HL-60 (cell line): Measurements from ENCODE around the gene MIS18A.

Source experiments
- DNase-seq, 2 experiments: peaks; one replicate each; pipeline ENCODE4 v3.0.0-alpha.2; 2010 to 2020; ENCODE audit warnings: low read depth in 1 of 2, low spot score in 1 of 2
- H3K27ac ChIP-seq: fragments of 250-450 bp; sonication (Bioruptor Pico); replicated peaks from 2 replicates; pipeline ENCODE4 v1.5.1; 2020; ENCODE audit warnings: mild to moderate bottlenecking, moderate library complexity
- H3K27me3 ChIP-seq: fragments of 250-450 bp; sonication (Bioruptor Pico); 2 replicates; pipeline ENCODE4 v1.5.1; 2021; ENCODE audit warnings: mild to moderate bottlenecking, moderate library complexity; ENCODE audit not compliant: insufficient read depth, poor library complexity, severe bottlenecking
- H3K4me3 ChIP-seq: replicated peaks from 2 replicates; pipeline ENCODE4 v1.5.1; 2011; ENCODE audit warnings: mild to moderate bottlenecking, control low read depth, low read length; ENCODE audit not compliant: insufficient read depth
- CTCF ChIP-seq: IDR thresholded peaks from one replicate; pipeline ENCODE4 v1.5.1; 2011; ENCODE audit warnings: low read length, control low read depth, inconsistent platforms; ENCODE audit not compliant: insufficient read depth
- GABPA ChIP-seq: IDR thresholded peaks from 2 replicates; pipeline ENCODE4 v1.6.1; 2012; ENCODE audit warnings: low read depth
- POLR2AphosphoS5 ChIP-seq: IDR thresholded peaks from 2 replicates; pipeline ENCODE4 v1.6.1; 2012; ENCODE audit warnings: low read depth
- SPI1 ChIP-seq: IDR thresholded peaks from 2 replicates; pipeline ENCODE4 v1.6.1; 2012; ENCODE audit warnings: low read depth, mild to moderate bottlenecking, borderline replicate concordance
- TF ChIP-seq, protein P1 (sequence below): IDR thresholded peaks from 2 replicates; pipeline ENCODE4 v1.6.1; 2012; ENCODE audit warnings: low read depth; ENCODE audit not compliant: insufficient replicate concordance

The MIS18A gene

DNA sequence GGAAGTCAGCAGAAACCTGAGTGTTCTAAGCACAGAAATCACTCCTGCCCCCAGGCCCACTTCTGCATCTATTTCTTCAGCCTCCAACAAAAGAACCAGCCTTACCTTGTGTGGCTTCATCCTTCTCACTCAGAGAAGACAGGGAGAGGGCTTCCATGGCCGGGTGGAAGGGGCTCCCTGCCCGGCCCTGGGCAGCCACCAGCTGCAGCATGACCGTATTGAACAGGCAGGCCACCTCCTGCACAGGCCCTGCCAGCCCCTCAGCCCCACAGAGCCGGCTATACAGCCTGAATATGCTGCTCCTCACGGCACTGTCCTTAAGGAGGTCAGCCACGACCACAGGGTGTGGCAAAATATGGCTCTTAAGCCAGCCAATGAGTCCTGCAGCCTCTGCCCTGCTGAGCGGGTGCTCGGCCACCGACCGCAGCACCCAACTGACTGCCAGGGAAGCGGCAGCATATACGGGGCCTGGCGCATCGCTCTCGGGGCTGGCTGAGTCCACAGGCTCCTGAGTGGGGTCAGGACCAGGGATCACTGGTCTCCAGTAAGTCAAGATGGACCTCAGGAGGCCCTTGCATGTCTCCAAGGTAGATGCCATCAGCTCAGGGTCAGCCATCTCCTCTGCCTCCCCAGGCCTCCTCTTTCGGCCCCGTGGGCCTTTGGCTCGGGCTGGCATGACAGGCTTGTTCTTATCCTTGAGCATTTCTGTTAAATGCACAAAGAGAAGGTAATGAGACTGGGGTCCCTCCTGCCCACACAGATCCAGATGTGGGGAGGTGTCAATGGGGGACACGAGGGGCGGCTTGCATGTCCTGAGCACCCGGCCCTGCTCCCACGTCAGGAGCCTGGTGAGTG, 37.7 kb upstream of the MIS18A start:
- TF ChIP-seq CTCF (no peak), POLR2AphosphoS5 (no peak), SPI1 (no peak), GABPA (no peak)
- TF ChIP-seq, protein P1, sequence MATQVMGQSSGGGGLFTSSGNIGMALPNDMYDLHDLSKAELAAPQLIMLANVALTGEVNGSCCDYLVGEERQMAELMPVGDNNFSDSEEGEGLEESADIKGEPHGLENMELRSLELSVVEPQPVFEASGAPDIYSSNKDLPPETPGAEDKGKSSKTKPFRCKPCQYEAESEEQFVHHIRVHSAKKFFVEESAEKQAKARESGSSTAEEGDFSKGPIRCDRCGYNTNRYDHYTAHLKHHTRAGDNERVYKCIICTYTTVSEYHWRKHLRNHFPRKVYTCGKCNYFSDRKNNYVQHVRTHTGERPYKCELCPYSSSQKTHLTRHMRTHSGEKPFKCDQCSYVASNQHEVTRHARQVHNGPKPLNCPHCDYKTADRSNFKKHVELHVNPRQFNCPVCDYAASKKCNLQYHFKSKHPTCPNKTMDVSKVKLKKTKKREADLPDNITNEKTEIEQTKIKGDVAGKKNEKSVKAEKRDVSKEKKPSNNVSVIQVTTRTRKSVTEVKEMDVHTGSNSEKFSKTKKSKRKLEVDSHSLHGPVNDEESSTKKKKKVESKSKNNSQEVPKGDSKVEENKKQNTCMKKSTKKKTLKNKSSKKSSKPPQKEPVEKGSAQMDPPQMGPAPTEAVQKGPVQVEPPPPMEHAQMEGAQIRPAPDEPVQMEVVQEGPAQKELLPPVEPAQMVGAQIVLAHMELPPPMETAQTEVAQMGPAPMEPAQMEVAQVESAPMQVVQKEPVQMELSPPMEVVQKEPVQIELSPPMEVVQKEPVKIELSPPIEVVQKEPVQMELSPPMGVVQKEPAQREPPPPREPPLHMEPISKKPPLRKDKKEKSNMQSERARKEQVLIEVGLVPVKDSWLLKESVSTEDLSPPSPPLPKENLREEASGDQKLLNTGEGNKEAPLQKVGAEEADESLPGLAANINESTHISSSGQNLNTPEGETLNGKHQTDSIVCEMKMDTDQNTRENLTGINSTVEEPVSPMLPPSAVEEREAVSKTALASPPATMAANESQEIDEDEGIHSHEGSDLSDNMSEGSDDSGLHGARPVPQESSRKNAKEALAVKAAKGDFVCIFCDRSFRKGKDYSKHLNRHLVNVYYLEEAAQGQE: no peak
- no peak overlapping the region for H3K27ac ChIP-seq

DNA sequence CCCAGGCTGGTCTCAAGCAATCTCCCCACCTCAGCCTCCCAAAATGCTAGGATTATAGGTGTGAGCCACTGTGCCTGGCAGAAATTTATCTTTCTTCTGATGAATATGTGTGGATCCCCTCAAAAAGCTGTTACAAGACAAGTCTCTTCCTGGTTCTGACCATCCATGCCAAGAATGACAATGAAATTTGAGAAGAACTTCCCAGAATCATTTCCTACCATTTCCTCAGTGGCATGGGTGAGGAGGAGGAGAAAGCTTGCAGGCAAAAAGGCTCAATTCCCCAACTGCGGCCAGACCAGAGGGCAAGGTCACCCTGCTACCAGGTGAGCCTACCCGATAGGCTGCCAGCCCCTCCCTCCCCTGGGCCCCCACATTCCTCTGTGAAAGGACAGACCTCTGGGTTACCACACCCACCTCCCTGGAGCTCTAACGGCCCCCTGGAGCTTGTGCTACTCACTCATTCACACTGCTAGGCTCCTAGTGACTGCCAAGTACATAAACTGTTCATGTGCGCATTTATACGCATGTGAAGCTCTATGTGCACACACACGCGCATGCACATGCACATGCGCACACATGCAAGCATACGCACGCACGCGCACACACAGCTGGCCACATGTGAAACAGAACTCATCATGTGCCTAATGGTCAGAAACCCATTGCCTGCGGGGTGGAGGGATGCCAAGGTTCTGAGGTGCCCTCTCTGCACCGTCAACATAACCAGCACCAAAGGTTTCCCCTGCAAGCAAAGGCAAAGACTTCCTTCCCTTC, 36.8 kb upstream of the MIS18A start:
- DNase-seq: no peak
- H3K27me3 ChIP-seq: no peaks in the 10 kb centered on the region
- TF ChIP-seq GABPA (no peak), POLR2AphosphoS5 (no peak)
- H3K27ac ChIP-seq: no peak overlapping the region
- no peak overlapping the region for H3K4me3 ChIP-seq

More for the DNA sequence above, 37.7 kb upstream of the MIS18A start:
- DNase-seq: no peak
- Histone ChIP-seq H3K27me3 (no peaks in the 10 kb centered on the region), H3K4me3 (no peak overlapping the region)

DNA sequence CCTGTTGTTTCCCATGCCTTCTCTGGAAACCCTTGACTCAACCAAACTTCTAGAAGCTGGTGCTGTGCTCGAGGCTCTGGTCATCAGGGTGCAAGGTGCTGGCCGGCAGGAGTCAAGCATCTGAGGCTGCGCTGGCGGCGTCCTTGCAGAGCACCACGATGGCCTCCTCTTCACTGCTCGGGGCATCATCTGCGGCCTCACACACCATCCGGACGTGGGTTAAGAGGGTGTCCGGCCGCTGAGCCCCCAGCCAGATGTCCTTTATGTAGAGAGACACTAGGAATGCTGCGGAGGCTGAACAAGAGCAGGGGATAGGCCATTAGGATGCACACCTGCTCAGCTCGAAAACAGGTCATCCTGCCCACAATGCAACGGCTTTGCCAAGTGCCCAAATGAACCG, 36.0 kb upstream of the MIS18A start:
- Histone ChIP-seq H3K4me3 (no peak overlapping the region), H3K27ac (no peak overlapping the region), H3K27me3 (no peaks in the 10 kb centered on the region)
- DNase-seq: no peak
- TF ChIP-seq, protein P1: no peak
- TF ChIP-seq CTCF (no peak), GABPA (no peak), POLR2AphosphoS5 (no peak), SPI1 (no peak)

GRCh38 chr21:32312976-32313375, 34.1 kb upstream of the MIS18A start:
- Histone ChIP-seq H3K4me3 (no peak overlapping the region), H3K27me3 (no peaks in the 10 kb centered on the region), H3K27ac (no peak overlapping the region)
- no peak for DNase-seq
- TF ChIP-seq GABPA (no peak), CTCF (no peak), SPI1 (no peak), POLR2AphosphoS5 (no peak)
- TF ChIP-seq, protein P1: no peak
